ENCODE results near the gene ASGR2. TPM values are rescaled to one million over a fixed set of nuclear protein-coding genes. Genes with fewer than 3 reads are reported as not detected.
"Not testable (repeated sequence)": the region's sequence is repeated elsewhere in the genome, so short reads cannot be mapped to it uniquely, and the experiment has no call there.

ASGR2 gene
- polyA plus RNA-seq, 1 donor from 2014 or later, result not detected

DNA sequence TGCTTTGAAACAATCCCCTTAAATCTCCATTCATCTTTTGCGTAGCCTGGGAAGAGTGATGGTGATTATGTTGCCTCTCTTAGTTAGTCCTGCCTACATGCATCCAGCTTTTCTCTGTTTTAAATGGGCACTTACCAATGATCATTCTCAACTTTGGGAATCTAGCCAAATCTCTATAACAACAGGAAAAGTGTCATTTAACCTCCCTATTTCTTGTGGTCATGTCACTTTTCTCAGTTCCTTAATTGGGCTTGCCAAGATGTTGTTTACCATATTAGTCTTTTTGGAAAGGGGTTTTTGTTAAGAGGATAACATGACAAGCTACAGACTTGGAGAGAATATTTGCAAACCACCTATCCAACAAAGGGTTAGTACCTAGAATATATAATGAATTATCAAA is 19.0 kb downstream of the ASGR2 start:
- H3K9me2 ChIP-seq (ENCODE audit: insufficient read depth, low read length), result no peaks in the 10 kb centered on the region
- no peaks in the 10 kb centered on the region for H4K20me1 ChIP-seq (ENCODE audit: insufficient read depth)
- no peaks in the 10 kb centered on the region for H3K36me3 ChIP-seq (ENCODE audit: insufficient read depth, low read length)
- no peaks in the 10 kb centered on the region for H3F3A ChIP-seq (ENCODE audit: insufficient read depth, low read length, poor library complexity, severe bottlenecking)
- H3K79me2 ChIP-seq (replicated peaks; ENCODE audit: insufficient read depth, low read length), result no peaks in the 10 kb centered on the region
- no peak overlapping the region for H3K27ac ChIP-seq (ENCODE audit: low read length)
- no peak overlapping the region for H3K4me3 ChIP-seq (ENCODE audit: low read length)
- no peak overlapping the region for H2AFZ ChIP-seq (ENCODE audit: low read depth, low read length)
- no peaks in the 10 kb centered on the region for H3K27me3 ChIP-seq (ENCODE audit: insufficient read depth, low read depth, low read length)
- TF ChIP-seq, protein P1, sequence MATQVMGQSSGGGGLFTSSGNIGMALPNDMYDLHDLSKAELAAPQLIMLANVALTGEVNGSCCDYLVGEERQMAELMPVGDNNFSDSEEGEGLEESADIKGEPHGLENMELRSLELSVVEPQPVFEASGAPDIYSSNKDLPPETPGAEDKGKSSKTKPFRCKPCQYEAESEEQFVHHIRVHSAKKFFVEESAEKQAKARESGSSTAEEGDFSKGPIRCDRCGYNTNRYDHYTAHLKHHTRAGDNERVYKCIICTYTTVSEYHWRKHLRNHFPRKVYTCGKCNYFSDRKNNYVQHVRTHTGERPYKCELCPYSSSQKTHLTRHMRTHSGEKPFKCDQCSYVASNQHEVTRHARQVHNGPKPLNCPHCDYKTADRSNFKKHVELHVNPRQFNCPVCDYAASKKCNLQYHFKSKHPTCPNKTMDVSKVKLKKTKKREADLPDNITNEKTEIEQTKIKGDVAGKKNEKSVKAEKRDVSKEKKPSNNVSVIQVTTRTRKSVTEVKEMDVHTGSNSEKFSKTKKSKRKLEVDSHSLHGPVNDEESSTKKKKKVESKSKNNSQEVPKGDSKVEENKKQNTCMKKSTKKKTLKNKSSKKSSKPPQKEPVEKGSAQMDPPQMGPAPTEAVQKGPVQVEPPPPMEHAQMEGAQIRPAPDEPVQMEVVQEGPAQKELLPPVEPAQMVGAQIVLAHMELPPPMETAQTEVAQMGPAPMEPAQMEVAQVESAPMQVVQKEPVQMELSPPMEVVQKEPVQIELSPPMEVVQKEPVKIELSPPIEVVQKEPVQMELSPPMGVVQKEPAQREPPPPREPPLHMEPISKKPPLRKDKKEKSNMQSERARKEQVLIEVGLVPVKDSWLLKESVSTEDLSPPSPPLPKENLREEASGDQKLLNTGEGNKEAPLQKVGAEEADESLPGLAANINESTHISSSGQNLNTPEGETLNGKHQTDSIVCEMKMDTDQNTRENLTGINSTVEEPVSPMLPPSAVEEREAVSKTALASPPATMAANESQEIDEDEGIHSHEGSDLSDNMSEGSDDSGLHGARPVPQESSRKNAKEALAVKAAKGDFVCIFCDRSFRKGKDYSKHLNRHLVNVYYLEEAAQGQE (IDR thresholded peaks at IDR 0.05; ENCODE audit: borderline replicate concordance), result no peak
- no peak for TF ChIP-seq EP300 (conservative IDR thresholded peaks at IDR 0.05; ENCODE audit: poor library complexity, severe bottlenecking)
- no peak for TF ChIP-seq POLR2AphosphoS5 (IDR thresholded peaks at IDR 0.05)
- TF ChIP-seq TAF1 (IDR thresholded peaks at IDR 0.05; ENCODE audit: low read depth), result no peak
- no peaks in the 10 kb centered on the region for H3K9me3 ChIP-seq (ENCODE audit: low read length)
- H3K4me2 ChIP-seq (ENCODE audit: low read length), result no peak overlapping the region
- no peak overlapping the region for H3K9ac ChIP-seq (ENCODE audit: low read length)

DNA sequence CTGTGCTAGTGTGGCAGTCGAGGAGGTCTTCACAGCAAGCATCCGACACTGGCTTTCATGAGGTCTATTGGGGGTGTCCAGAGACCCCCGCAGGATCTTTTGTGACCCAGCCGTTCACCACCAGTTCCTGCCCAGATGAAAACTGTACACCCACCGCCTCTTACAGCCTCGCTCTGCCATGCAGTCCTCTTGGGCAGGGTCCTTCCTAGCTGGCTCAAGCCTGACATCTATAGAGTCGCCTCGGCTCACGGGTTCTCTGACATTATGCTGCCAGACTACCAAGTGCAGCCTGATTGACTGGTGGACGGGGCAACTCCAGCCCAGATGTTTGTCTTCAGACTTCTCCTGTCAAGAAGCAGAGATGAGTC is 20.0 kb downstream of the ASGR2 start:
- Histone ChIP-seq H3K27me3 (ENCODE audit: insufficient read depth, low read depth, low read length) (no peaks in the 10 kb centered on the region), H3K4me2 (ENCODE audit: low read length) (no peak overlapping the region), H2AFZ (ENCODE audit: low read depth, low read length) (no peak overlapping the region), H3K4me3 (ENCODE audit: low read length) (no peak overlapping the region), H3K9ac (ENCODE audit: low read length) (no peak overlapping the region), H3F3A (ENCODE audit: insufficient read depth, low read length, poor library complexity, severe bottlenecking) (no peaks in the 10 kb centered on the region), H3K36me3 (ENCODE audit: insufficient read depth, low read length) (no peaks in the 10 kb centered on the region), H3K9me2 (ENCODE audit: insufficient read depth, low read length) (no peaks in the 10 kb centered on the region), H3K79me2 (replicated peaks; ENCODE audit: insufficient read depth, low read length) (no peaks in the 10 kb centered on the region), H3K27ac (ENCODE audit: low read length) (no peak overlapping the region), H3K9me3 (ENCODE audit: low read length) (no peaks in the 10 kb centered on the region), H4K20me1 (ENCODE audit: insufficient read depth) (no peaks in the 10 kb centered on the region)
- TF ChIP-seq POLR2AphosphoS5 (IDR thresholded peaks at IDR 0.05) (no peak), SMC3 (conservative IDR thresholded peaks at IDR 0.05; ENCODE audit: poor library complexity) (no peak), RAD21 (conservative IDR thresholded peaks at IDR 0.05) (no peak), EZH2 (IDR thresholded peaks at IDR 0.05; ENCODE audit: borderline replicate concordance, insufficient read depth, low read length, poor library complexity, severe bottlenecking) (no peak), MXI1 (conservative IDR thresholded peaks at IDR 0.05; ENCODE audit: poor library complexity, severe bottlenecking) (no peak), EP300 (conservative IDR thresholded peaks at IDR 0.05; ENCODE audit: poor library complexity, severe bottlenecking) (no peak), TAF1 (IDR thresholded peaks at IDR 0.05; ENCODE audit: low read depth) (no peak)
- TF ChIP-seq, protein P1 (IDR thresholded peaks at IDR 0.05; ENCODE audit: borderline replicate concordance), result no peak
- TF ChIP-seq, protein P2, sequence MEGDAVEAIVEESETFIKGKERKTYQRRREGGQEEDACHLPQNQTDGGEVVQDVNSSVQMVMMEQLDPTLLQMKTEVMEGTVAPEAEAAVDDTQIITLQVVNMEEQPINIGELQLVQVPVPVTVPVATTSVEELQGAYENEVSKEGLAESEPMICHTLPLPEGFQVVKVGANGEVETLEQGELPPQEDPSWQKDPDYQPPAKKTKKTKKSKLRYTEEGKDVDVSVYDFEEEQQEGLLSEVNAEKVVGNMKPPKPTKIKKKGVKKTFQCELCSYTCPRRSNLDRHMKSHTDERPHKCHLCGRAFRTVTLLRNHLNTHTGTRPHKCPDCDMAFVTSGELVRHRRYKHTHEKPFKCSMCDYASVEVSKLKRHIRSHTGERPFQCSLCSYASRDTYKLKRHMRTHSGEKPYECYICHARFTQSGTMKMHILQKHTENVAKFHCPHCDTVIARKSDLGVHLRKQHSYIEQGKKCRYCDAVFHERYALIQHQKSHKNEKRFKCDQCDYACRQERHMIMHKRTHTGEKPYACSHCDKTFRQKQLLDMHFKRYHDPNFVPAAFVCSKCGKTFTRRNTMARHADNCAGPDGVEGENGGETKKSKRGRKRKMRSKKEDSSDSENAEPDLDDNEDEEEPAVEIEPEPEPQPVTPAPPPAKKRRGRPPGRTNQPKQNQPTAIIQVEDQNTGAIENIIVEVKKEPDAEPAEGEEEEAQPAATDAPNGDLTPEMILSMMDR (IDR thresholded peaks at IDR 0.05; ENCODE audit: poor library complexity, severe bottlenecking), result no peak

DNA sequence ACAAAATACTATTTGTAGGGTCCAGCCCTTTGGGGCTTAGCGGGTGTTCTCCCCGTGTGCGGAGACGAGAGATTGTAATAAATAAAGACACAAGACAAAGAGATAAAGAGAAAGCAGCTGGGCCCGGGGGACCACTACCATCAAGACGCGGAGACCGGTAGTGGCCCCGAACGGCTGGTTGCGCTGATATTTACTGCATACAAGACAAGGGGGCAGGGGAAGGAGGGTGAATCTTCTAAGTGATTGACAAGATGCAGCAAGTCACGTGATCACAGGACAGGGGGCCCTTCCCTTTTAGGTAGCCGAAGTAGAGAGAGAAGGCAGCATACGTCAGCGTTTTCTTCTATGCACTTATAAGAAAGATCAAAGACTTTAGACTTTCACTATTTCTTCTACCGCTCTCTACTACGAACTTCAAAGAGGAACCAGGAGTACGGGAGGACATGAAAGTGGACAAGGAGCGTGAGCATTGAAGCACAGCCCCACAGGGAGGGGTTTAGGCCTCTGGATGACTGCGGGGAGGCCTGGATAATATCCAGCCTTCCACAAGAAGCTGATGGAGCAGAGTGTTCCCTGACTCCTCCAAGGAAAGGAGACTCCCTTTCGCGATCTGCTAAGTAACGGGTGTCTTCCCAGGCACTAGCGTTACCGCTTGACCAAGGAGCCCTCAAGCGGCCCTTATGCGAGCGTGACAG is 23.2 kb downstream of the ASGR2 start:
- not testable (repeated sequence) for H3K9me3 ChIP-seq (ENCODE audit: low read length); H3K4me2 ChIP-seq (ENCODE audit: low read length); H2AFZ ChIP-seq (ENCODE audit: low read depth, low read length)

DNA sequence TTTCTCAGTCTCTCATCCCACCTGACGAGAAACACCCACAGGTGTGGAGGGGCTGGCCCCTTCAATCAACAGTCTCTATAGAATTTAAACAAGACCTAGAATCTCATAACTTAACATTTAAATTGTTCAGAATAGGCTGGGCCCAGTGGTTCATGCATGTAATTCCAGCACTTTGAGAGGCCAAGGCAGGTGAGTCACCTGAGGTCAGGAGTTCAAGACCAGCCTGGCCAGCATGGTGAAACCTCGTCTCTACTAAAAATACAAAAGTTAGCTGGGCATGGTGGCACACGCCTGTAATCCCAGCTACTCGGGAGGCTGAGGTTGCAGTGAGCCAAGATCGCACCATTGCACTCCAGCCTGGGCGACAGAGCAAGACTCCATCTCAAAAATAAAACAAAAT is 25.1 kb downstream of the ASGR2 start:
- not testable (repeated sequence) for H3K9me3 ChIP-seq (ENCODE audit: low read length); H3K9ac ChIP-seq (ENCODE audit: low read length); H3K4me2 ChIP-seq (ENCODE audit: low read length); H3K9me2 ChIP-seq (ENCODE audit: insufficient read depth, low read length); H3K27ac ChIP-seq (ENCODE audit: low read length); H3K4me3 ChIP-seq (ENCODE audit: low read length); H3K36me3 ChIP-seq (ENCODE audit: insufficient read depth, low read length); H3K79me2 ChIP-seq (replicated peaks; ENCODE audit: insufficient read depth, low read length); H2AFZ ChIP-seq (ENCODE audit: low read depth, low read length); H4K20me1 ChIP-seq (ENCODE audit: insufficient read depth); H3F3A ChIP-seq (ENCODE audit: insufficient read depth, low read length, poor library complexity, severe bottlenecking); H3K27me3 ChIP-seq (ENCODE audit: insufficient read depth, low read depth, low read length)

More for the DNA sequence above, 23.2 kb downstream of the ASGR2 start:
- H3K9me2 ChIP-seq (ENCODE audit: insufficient read depth, low read length); H3F3A ChIP-seq (ENCODE audit: insufficient read depth, low read length, poor library complexity, severe bottlenecking); H3K36me3 ChIP-seq (ENCODE audit: insufficient read depth, low read length); H3K9ac ChIP-seq (ENCODE audit: low read length); H3K27ac ChIP-seq (ENCODE audit: low read length); H3K27me3 ChIP-seq (ENCODE audit: insufficient read depth, low read depth, low read length); H3K79me2 ChIP-seq (replicated peaks; ENCODE audit: insufficient read depth, low read length); H4K20me1 ChIP-seq (ENCODE audit: insufficient read depth); H3K4me3 ChIP-seq (ENCODE audit: low read length): not testable (repeated sequence)
